Retinal pigment epithelial cell (primary cell): ENCODE measurements around the gene MAP3K5.

Experiments used
- DNase-seq: peaks from one replicate; pipeline ENCODE4 v3.0.0-alpha.2; 2010; ENCODE audit warnings: low read depth
- H3K4me3 ChIP-seq: 2 replicates; pipeline ENCODE4 v1.5.1; 2011; ENCODE audit warnings: mild to moderate bottlenecking, low read length, control low read depth, moderate library complexity
- CTCF ChIP-seq: conservative IDR thresholded peaks from 2 replicates; pipeline ENCODE4 v1.5.1; 2011; ENCODE audit warnings: low read depth, low read length, control low read depth, inconsistent platforms

Gene MAP3K5

GRCh38 chr6:136668571-136668970, 123.7 kb downstream of the MAP3K5 start:
- no peak for DNase-seq
- no peak overlapping the region for H3K4me3 ChIP-seq
- TF ChIP-seq CTCF, result no peak

GRCh38 chr6:136666041-136666440, 126.2 kb downstream of the MAP3K5 start:
- H3K4me3 ChIP-seq, result no peak overlapping the region
- TF ChIP-seq CTCF, result no peak
- DNase-seq, result no peak

GRCh38 chr6:136662347-136663237, 129.7 kb downstream of the MAP3K5 start:
- DNase-seq, result no peak
- TF ChIP-seq CTCF, result no peak

GRCh38 chr6:136660727-136661126, 131.6 kb downstream of the MAP3K5 start:
- TF ChIP-seq CTCF, result no peak
- H3K4me3 ChIP-seq, result no peak overlapping the region
- DNase-seq, result no peak

More at GRCh38 chr6:136662347-136663237, 129.7 kb downstream of the MAP3K5 start:
- no peak overlapping the region for H3K4me3 ChIP-seq

GRCh38 chr6:136659991-136660499, 132.2 kb downstream of the MAP3K5 start:
- H3K4me3 ChIP-seq, result no peak overlapping the region
- DNase-seq, result no peak
- TF ChIP-seq CTCF, result no peak

GRCh38 chr6:136658711-136659110, 133.6 kb downstream of the MAP3K5 start:
- no peak overlapping the region for H3K4me3 ChIP-seq
- DNase-seq, result no peak
- TF ChIP-seq CTCF, result no peak

GRCh38 chr6:136657666-136658065, 134.6 kb downstream of the MAP3K5 start:
- no peak overlapping the region for H3K4me3 ChIP-seq
- no peak for TF ChIP-seq CTCF
- no peak for DNase-seq
